Neural crest cell (in vitro differentiated cells): ENCODE results near the gene CDH23. TPM values are rescaled to one million over a fixed set of nuclear protein-coding genes. Genes with fewer than 3 reads are reported as not detected.

ENCODE experiments used
- DNase-seq: peaks from one replicate; pipeline ENCODE4 v3.0.0; 2021; ENCODE audit warnings: low read depth, mixed read lengths, low spot score
- H3K27ac Mint-ChIP-seq: one replicate; pipeline ENCODE4 v1.8.0; 2021; ENCODE audit warnings: mild to moderate bottlenecking, mixed read lengths; ENCODE audit not compliant: unreplicated experiment
- H3K27me3 Mint-ChIP-seq: 2 replicates; pipeline ENCODE4 v1.8.0; 2021; ENCODE audit warnings: low read depth, mild to moderate bottlenecking, mixed read lengths
- H3K36me3 Mint-ChIP-seq: 2 replicates; pipeline ENCODE4 v1.8.0; 2021; ENCODE audit warnings: low read depth, mild to moderate bottlenecking, mixed read lengths
- H3K4me1 Mint-ChIP-seq: 2 replicates; pipeline ENCODE4 v1.8.0; 2021; ENCODE audit warnings: mixed read lengths
- H3K4me3 Mint-ChIP-seq: one replicate; pipeline ENCODE4 v1.8.0; 2021; ENCODE audit warnings: mild to moderate bottlenecking, mixed read lengths
- H3K9me3 Mint-ChIP-seq: 2 replicates; pipeline ENCODE4 v1.8.0; 2021; ENCODE audit warnings: mixed read lengths
- total RNA-seq: library from RNA; stranded (reverse); gene quantifications from 2 replicates; pipeline ENCODE4 v1.2.1, GENCODE V29; 2021
- TF ChIP-seq, protein P1 (sequence below): fragments of 200-600 bp; sonication (generic); conservative IDR thresholded peaks from 2 replicates; pipeline ENCODE4 v1.5.0; 2021; ENCODE audit warnings: antibody characterized with exemption, mild to moderate bottlenecking

CDH23 gene
- total RNA-seq, 1 donor from 2014 or later = 2.6 TPM

GRCh38 chr10:71832967-71833366 is 436.2 kb downstream of the CDH23 start:
- H3K27me3 Mint-ChIP-seq = no peaks in the 10 kb centered on the region
- H3K4me1 Mint-ChIP-seq = peaks cover 28% of the 10 kb centered on the region
- H3K36me3 Mint-ChIP-seq = peaks cover 11% of the 10 kb centered on the region
- H3K27ac Mint-ChIP-seq = no peak overlapping the region
- H3K4me3 Mint-ChIP-seq = no peak overlapping the region
- H3K9me3 Mint-ChIP-seq = no peaks in the 10 kb centered on the region
- TF ChIP-seq, protein P1, sequence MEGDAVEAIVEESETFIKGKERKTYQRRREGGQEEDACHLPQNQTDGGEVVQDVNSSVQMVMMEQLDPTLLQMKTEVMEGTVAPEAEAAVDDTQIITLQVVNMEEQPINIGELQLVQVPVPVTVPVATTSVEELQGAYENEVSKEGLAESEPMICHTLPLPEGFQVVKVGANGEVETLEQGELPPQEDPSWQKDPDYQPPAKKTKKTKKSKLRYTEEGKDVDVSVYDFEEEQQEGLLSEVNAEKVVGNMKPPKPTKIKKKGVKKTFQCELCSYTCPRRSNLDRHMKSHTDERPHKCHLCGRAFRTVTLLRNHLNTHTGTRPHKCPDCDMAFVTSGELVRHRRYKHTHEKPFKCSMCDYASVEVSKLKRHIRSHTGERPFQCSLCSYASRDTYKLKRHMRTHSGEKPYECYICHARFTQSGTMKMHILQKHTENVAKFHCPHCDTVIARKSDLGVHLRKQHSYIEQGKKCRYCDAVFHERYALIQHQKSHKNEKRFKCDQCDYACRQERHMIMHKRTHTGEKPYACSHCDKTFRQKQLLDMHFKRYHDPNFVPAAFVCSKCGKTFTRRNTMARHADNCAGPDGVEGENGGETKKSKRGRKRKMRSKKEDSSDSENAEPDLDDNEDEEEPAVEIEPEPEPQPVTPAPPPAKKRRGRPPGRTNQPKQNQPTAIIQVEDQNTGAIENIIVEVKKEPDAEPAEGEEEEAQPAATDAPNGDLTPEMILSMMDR = no peak
- DNase-seq = no peak

GRCh38 chr10:71833451-71834342 is 437.0 kb downstream of the CDH23 start:
- H3K4me1 Mint-ChIP-seq = peaks cover 36% of the 10 kb centered on the region
- peaks cover 13% of the 10 kb centered on the region for H3K36me3 Mint-ChIP-seq
- H3K27me3 Mint-ChIP-seq = no peaks in the 10 kb centered on the region
- no peak overlapping the region for H3K4me3 Mint-ChIP-seq
- H3K27ac Mint-ChIP-seq = no peak overlapping the region
- no peaks in the 10 kb centered on the region for H3K9me3 Mint-ChIP-seq
- DNase-seq = no peak
- TF ChIP-seq, protein P1 = no peak

DNA sequence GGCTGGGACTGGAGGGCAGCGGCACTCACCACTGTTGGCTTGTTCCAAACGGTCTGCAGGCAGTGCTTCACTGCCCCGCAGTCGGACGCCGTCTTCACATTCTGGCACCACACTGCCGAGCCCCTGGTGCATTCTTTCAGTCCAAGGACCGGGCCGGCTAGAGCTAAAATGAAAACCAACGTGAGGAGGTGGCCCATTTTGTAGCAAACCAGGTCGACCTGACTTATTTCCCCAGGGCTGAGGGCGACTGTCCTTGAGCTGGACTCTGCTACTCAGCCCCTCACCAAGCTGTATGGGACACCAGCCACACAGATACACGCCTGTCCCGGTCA is 437.6 kb downstream of the CDH23 start:
- Mint-ChIP-seq H3K27me3 (no peaks in the 10 kb centered on the region), H3K4me3 (no peak overlapping the region), H3K9me3 (no peaks in the 10 kb centered on the region), H3K36me3 (peaks cover 13% of the 10 kb centered on the region), H3K4me1 (peaks cover 40% of the 10 kb centered on the region), H3K27ac (no peak overlapping the region)
- DNase-seq = no peak
- TF ChIP-seq, protein P1 = no peak

- peaks cover 54% of the 10 kb centered on the region for H3K4me1 Mint-ChIP-seq
- peak; percentile 29 for DNase-seq
- H3K9me3 Mint-ChIP-seq = no peaks in the 10 kb centered on the region
- TF ChIP-seq, protein P1 = no peak
- H3K27ac Mint-ChIP-seq = peak overlapping the region; percentile 83
- peak overlapping the region; percentile 1 for H3K4me3 Mint-ChIP-seq
- peaks cover 7% of the 10 kb centered on the region for H3K36me3 Mint-ChIP-seq
- no peaks in the 10 kb centered on the region for H3K27me3 Mint-ChIP-seq
Observed at GRCh38 chr10:71835671-71836595, 439.2 kb downstream of the CDH23 start.

DNA sequence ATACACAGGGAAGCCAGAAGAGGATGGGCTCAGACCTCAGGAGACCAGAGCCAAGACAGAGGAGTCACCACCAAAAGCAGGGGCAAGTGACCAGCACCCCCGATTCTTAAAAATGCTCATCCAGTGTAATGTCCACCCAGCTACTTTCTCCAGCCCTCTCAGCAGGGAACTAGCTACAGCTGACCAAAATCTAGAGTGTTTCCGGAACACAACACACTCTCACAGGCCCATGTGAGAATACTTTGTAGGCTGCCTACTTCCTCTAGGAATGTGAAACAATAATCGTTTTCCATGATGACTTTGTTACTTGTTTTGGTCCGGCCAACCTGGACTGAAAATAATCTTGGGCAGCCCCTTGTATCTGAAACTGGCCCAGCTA is 439.9 kb downstream of the CDH23 start:
- no peak for DNase-seq
- peak overlapping the region; percentile 1 for H3K4me3 Mint-ChIP-seq
- TF ChIP-seq, protein P1 = no peak

More for the DNA sequence above, 439.9 kb downstream of the CDH23 start:
- H3K9me3 Mint-ChIP-seq = no peaks in the 10 kb centered on the region
- peaks cover 58% of the 10 kb centered on the region for H3K4me1 Mint-ChIP-seq
- no peaks in the 10 kb centered on the region for H3K27me3 Mint-ChIP-seq
- H3K27ac Mint-ChIP-seq = peak overlapping the region; percentile 83
- peaks cover 4% of the 10 kb centered on the region for H3K36me3 Mint-ChIP-seq
